ENCODE results near the gene SLC44A5.

The SLC44A5 gene

GRCh38 chr1:75550559-75550958, 60.4 kb downstream of the SLC44A5 start:
- no peak for DNase-seq (ENCODE audit: low read depth)
- TF ChIP-seq CTCF (IDR thresholded peaks at IDR 0.05; ENCODE audit: low read depth, low read length, missing control alignments): no peak
- in situ Hi-C loops (cut with HindIII; ENCODE audit: low sequenced_read_pairs): no loop called here
- no peak overlapping the region for H3K4me3 ChIP-seq (ENCODE audit: low read depth, low read length)

- in situ Hi-C loops (cut with HindIII; ENCODE audit: low sequenced_read_pairs): no loop called here
- H3K4me3 ChIP-seq (ENCODE audit: low read depth, low read length): no peak overlapping the region
- DNase-seq (ENCODE audit: low read depth): peak; percentile 80
- TF ChIP-seq CTCF (IDR thresholded peaks at IDR 0.05; ENCODE audit: low read depth, low read length, missing control alignments): no peak
These were observed 62.0 kb downstream of the SLC44A5 start for GRCh38 chr1:75548721-75549480.

- no peak for TF ChIP-seq CTCF (IDR thresholded peaks at IDR 0.05; ENCODE audit: low read depth, low read length, missing control alignments)
- H3K4me3 ChIP-seq (ENCODE audit: low read depth, low read length): no peak overlapping the region
- in situ Hi-C loops (cut with HindIII; ENCODE audit: low sequenced_read_pairs): no loop called here
- DNase-seq (ENCODE audit: low read depth): no peak
These were observed 67.2 kb downstream of the SLC44A5 start for GRCh38 chr1:75543705-75544104.

- no peak for TF ChIP-seq CTCF (IDR thresholded peaks at IDR 0.05; ENCODE audit: low read depth, low read length, missing control alignments)
- in situ Hi-C loops (cut with HindIII; ENCODE audit: low sequenced_read_pairs): no loop called here
- H3K4me3 ChIP-seq (ENCODE audit: low read depth, low read length): no peak overlapping the region
- no peak for DNase-seq (ENCODE audit: low read depth)
These were observed 67.9 kb downstream of the SLC44A5 start for GRCh38 chr1:75542818-75543570.

- H3K4me3 ChIP-seq (ENCODE audit: low read depth, low read length): no peak overlapping the region
- TF ChIP-seq CTCF (IDR thresholded peaks at IDR 0.05; ENCODE audit: low read depth, low read length, missing control alignments): no peak
- in situ Hi-C loops (cut with HindIII; ENCODE audit: low sequenced_read_pairs): no loop called here
- DNase-seq (ENCODE audit: low read depth): peak; percentile 57
These were observed 71.4 kb downstream of the SLC44A5 start for GRCh38 chr1:75539230-75540116.

- no peak for DNase-seq (ENCODE audit: low read depth)
- H3K4me3 ChIP-seq (ENCODE audit: low read depth, low read length): no peak overlapping the region
- in situ Hi-C loops (cut with HindIII; ENCODE audit: low sequenced_read_pairs): no loop called here
- no peak for TF ChIP-seq CTCF (IDR thresholded peaks at IDR 0.05; ENCODE audit: low read depth, low read length, missing control alignments)
These were observed 77.8 kb downstream of the SLC44A5 start for GRCh38 chr1:75533085-75533484.
